ENCODE measurements around the gene FTSJ1.

The FTSJ1 gene

GRCh38 chrX:48530736-48531135 is 54.7 kb downstream of the FTSJ1 start:
- no peak for DNase-seq

GRCh38 chrX:48531358-48531959 is 55.5 kb downstream of the FTSJ1 start:
- DNase-seq, result no peak

DNA sequence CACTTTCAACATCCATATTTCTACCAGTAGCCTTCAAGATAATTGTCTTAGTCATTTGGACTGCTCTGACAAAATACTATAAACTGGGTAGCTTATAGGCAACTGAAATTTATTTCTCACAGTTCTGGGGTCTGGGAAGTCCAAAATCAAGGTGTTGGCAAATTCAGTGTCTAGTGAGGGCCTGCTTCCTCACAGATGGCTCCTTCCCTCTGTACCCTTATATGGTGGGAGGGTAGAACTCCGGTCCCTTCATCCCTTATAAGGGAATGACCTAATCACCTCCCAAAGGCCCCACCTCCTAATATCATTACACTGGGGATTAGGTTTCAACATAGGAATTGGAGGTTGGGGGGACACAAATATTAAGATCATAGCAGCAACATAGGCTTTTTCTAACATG is 56.2 kb downstream of the FTSJ1 start:
- DNase-seq, result no peak

GRCh38 chrX:48533165-48533564 is 57.2 kb downstream of the FTSJ1 start:
- DNase-seq, result no peak

Measured in stimulated activated CD4-positive, alpha-beta T cell treated with anti-CD3 and anti-CD28 coated beads, Interleukin-4, amount 100 ng/mL, for 4 hours (primary cell).